PC-3 (cell line): Measurements from ENCODE around the gene ENAH.

ENCODE experiments used
- EZH2 ChIP-seq: fragments of 300-600 bp; sonication (generic); IDR thresholded peaks from one replicate; pipeline ENCODE4 v1.6.1; 2017; ENCODE audit warnings: antibody characterized with exemption, mild to moderate bottlenecking, low read length; ENCODE audit not compliant: unreplicated experiment
- TF ChIP-seq, protein P1 (sequence below): fragments of 300-600 bp; sonication (generic); conservative IDR thresholded peaks from 2 replicates; pipeline ENCODE4 v1.5.1; 2017; ENCODE audit warnings: antibody characterized with exemption, low read depth, mild to moderate bottlenecking, low read length

DNA sequence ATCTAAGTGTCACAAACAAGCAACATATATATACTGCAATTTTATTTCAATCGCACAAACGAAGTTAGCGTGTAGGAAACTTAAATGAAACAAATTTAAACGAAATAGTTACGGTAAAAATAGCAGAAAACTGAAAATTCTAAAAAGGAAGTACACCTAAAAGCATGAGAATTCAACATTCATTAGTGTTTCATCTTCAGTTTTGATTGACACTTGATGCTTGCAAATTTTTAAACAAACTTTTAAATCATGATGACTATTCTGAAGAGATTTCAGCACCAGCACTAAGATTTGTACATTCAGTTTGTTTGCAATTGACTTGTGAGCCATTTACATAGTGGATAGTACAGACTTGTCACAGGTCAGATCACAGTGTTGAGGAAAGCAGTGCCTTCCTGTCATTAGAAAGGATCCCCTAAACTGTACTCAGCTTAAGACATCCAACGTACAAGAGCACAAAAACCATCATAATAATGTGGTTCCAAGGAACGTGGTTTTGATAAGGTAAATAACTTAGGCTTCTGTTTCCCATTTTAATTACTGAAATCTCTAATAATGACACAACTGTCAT lies 158.0 kb downstream of the ENAH start:
- TF ChIP-seq, protein P1, sequence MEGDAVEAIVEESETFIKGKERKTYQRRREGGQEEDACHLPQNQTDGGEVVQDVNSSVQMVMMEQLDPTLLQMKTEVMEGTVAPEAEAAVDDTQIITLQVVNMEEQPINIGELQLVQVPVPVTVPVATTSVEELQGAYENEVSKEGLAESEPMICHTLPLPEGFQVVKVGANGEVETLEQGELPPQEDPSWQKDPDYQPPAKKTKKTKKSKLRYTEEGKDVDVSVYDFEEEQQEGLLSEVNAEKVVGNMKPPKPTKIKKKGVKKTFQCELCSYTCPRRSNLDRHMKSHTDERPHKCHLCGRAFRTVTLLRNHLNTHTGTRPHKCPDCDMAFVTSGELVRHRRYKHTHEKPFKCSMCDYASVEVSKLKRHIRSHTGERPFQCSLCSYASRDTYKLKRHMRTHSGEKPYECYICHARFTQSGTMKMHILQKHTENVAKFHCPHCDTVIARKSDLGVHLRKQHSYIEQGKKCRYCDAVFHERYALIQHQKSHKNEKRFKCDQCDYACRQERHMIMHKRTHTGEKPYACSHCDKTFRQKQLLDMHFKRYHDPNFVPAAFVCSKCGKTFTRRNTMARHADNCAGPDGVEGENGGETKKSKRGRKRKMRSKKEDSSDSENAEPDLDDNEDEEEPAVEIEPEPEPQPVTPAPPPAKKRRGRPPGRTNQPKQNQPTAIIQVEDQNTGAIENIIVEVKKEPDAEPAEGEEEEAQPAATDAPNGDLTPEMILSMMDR: no peak
- no peak for TF ChIP-seq EZH2
